C1 segment of cervical spinal cord (tissue), 14 donors: Measurements from ENCODE around the gene STK16.
"Not testable (repeated sequence)": the region's sequence is repeated elsewhere in the genome, so short reads cannot be mapped to it uniquely, and the experiment has no call there.

Source experiments
- DNase-seq, 14 donors: peaks; one replicate each; lab custom pipeline; 2025; lab: John Stamatoyannopoulos, UW

STK16 gene

DNA sequence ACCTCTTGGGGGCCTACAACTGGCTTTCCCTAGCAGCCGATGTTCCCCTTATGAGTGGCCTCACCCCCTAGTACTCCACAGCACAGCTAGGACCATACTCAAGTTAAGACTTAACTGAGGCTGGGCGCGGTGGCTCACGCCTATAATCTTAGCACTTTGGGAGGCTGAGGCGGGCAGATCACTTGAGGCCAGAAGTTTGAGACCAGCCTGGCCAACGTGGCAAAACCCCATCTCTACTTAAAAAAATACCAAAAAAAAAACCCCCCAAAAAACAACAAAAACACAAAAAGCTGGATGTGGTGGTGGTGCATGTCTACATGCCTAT is 41.8 kb downstream of the STK16 start:
- DNase-seq = not testable (repeated sequence)

DNA sequence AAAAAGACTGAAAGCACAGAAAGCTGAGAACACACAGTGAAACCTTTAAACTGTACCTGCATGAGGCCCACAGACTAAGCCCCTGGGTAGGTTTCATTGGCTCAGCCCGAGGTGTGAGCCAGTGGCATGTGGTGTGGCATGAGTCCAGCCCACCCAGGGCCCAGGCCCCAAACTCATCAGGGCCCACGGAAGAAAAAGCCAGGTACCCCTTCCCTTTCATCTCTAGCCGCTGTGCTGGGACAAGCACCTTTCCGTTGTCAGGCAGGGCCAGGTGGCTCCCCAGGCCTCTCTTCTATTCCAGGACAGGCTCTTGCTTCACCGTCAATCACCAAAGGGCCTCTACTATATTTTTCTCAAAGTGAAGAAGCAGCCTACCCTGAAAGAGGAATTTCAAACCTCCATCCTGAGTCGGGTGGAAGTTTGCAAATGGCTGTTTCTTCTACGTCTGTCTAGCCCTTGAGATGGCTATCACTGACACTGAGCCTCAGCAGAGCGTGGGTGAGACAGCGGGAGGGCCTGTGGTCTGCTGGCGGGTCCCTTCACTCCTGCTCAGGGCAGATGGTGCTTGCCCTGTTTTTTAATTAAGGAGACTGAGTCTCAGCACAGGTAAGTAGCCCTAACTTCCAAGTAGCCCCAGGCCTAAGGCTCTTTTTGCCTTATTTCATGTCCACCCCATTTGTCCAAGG is 42.4 kb downstream of the STK16 start:
- DNase-seq = no peak

DNA sequence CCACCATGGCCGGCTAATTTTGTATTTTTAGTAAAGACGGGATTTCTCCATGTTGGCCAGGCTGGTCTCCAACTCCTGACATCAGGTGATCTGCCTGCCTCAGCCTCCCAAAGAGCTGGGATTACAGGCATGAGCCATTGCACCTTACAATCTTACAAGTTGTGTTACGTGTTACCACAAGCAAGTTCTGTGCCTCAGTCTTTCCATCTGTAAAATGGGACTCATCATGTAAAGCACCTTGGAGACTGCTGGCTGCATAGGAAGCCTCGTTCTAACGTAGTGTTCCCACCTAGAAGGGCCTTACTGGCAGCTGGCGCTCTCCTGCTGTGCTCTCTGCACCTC is 43.9 kb downstream of the STK16 start:
- DNase-seq = no peak

DNA sequence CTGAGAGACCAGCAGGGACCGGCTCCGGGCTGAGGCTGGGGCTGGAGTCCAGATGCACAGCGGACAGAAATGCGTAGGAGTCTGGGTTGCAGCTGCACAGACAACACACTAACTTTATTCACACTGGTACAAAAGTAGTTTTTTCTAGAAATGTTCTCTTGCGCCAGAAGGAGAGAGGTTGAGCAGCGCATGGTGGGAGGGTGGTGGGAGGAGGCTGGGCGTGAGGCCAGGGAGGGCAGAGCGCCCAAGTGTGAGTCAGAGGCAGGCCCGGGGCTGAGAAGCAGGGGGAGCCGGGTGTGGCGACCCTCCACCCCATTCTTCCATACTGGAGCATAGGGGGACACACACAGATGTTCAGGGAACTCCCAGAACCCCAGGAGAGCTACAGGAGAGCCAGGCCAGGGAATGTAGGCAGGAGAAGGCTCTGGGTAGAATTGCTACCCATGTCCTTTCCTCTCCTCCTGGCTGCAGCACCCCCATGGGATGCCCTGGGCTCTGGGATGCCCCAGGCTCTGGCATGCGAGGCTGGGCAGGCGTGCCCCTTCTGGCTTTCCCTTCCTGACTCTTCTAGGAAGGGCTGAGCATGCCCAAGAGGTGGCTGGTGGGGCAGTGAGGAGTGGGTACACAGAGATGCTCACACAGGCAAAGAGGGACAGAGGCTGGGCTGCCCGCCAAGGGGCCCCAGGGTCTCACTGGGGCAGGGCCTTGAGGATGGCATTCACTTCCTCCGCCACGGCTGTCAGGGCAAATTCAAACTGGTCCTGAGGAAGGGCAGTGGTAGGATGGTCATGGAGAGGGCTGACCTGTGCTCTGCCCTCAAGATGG is 44.5 kb downstream of the STK16 start:
- DNase-seq = peak in 12 of 14 donors; percentile 35 to 93 (median 81)

DNA sequence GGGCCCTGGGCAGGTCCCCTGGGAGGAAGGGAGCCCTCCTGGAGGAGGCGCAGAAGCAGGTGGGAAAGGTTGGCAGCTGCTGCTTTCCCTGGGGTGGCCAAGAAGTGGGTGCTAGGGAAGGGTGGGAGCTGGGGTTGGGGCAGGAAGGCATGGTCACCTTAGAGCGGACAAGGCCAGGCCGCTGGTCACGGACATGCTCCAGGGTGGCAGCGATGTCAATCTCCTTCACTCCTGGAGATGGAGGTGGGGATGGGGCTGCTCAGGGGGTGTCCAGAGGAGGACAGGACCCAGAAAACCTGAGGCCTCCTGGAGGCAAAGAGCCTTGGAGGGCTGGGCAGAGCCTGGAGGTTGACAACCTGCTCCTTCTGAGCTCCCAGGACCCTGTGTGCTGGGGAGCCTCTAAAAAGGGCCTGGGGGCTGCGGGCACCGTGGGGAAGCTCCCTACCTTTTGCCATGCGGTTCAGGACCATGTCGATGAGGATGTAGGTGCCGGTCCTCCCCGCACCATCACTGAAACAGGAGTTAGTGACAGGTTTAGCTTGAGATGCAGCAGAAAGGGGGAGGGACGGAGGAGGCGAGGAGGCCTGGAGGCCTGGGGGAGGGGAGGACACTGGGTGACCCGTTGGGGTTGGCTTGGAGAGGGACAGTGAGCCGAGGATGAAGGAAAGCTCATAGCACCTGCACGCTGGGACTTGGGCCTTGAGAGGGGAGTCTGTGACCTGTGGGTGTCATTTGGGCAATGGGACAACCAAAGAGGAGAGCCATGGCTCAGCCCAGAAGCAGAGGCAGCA is 45.3 kb downstream of the STK16 start:
- no peak for DNase-seq

DNA sequence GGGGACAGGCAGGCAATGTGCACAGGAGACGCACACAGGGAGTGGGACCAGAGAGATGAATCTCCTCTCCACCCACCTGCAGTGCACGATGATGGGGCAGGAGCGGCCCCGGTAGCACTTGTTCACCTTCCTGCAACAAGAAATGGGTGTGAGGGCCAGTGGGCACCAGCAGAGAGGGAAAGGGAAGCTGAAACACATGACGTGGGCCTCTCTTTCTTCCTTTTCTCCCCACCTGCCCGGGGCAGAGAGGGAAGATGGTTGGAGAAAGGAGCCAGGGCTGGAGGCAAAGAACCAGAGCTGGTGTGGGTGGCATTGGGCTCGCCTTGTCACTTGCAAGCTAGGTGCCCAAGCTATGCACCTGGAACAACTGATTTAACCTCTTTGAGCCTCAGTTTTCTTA is 46.1 kb downstream of the STK16 start:
- DNase-seq = no peak

DNA sequence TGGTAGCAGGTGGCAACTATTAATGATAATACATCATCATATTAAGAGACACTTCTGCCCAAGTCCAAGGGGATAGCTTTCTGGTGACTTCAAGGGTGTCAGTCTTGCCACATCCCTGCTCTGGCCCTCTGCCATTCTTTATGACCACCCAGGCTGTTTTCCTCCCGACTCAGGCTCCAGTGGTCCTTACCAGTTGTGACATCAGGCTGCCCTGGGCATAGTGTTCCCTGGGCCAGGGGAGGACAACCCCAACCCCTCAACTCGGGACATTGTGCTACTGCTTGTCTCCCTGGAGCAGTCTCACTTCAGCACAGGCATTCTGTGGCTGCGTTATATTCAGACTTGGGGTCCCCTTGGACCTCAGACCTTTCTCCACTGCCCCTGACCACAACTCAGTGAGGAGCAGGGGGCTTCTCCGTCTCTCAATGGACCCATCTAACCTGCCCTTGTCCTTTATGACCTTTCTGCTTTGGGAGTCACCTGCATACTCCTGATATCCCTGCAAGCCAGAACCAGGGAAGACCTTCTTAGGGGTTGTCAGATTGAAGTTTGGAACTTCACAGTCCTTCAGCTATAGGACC is 46.7 kb downstream of the STK16 start:
- no peak for DNase-seq

DNA sequence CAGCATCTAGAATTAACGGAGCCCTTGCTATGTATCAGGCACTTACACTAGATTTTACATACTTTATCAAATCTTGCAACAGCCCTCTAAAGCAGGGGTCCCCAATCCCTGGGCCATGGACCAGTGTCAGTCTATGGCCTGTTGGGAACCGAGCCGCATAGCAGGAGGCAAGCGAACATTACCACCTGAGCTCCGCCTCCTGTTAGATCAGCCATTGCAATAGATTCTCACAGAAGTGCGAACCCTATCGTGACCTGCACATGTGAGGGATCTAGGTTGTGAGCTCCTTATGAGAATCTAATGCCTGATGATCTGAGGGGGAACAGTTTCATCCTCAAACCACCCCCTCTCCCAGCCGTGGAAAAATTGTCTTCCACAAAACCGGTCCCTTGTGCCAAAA is 47.3 kb downstream of the STK16 start:
- DNase-seq = no peak

DNA sequence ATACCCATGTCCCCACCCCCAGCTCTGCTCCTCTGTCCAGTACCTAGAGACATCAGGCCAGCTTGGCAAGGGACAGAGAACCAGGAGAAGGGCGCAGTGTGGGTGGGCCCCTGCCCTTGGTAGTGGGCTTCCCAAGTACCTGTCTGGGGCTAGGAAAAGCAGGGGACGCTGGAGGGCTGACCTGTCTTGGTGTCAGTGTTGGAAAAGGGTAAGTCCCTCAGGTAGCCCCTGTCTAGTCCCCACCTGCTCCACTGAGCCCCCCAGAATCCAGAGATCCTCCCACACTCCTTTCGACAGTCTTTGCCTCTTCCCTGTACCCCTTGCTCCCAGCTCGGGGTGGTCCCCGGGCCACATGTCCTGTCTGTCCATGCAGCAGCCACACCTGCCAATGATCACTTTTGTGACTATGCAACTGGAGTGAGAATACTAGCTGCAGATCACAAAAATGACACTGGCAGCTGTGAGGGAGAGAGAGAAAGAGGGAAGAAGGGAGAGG is 48.5 kb downstream of the STK16 start:
- no peak for DNase-seq

DNA sequence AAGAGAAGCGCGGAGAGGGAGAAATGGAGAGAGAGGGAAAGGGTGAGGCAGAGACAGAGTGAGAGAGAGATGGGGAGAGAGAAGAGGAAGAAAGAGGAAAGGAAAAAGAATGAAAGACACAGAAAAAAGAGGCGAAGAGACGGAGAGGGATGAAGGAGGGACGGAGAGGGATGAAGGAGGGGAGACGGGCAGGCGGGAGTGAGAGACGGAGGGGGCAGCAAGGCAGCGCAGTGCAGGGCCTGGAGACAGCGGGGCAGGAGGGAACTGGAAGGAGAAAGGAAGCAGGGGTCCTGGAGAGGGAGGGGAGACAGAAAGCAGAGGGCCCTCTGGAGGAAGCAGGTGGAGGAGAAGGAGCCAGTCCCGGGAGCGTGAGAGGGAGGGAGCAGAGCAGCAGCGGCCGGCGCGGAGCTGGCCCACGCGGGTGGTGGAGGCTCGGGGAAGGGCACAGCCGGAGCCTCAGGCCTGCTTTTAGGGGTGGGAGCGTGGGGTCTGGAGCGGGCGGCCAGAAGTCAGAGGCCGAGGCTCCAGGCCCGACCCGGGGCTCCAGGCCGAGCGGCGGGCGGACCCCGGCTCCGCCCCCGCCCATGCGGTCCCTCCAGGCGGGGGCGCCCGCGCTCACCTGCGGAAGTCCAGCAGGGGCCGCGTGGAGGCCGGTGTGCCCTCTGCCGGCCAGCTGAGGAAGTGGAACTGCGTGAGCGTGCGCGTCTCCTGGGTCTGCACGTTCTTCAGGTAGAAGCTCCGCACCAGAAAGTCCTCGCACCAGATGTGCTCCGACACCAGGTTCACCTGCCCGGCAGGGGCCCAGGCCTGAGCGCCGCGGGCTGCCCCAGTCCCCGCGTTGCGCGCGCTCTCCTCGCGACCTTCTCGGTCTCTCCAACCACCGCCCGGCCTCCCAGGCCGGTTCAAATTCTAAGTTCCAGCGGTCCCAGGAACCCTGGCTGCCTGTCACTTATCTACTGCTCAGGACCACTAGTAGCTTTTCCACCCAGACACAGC is 49.4 kb downstream of the STK16 start:
- DNase-seq = peak in 13 of 14 donors; percentile 44 to 88 (median 71)

DNA sequence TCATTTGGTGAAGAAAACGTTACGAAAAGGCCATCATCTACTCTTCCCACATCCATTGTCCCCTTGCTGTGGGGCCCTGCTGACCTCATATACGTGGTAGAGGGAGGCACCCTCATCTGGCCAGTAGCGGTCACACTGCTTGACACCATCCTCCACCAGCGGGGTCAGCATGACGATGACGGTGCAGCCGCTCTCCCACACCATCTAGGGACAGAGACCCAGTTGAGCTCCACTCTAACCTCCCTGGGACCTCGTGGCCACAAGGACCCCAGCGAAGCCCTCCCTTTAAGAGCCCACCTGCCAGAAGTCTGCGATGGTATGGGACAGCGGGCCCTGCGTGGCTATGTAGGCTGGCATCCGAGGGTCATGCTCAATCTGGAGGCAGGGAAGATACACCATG is 50.9 kb downstream of the STK16 start:
- DNase-seq = no peak

DNA sequence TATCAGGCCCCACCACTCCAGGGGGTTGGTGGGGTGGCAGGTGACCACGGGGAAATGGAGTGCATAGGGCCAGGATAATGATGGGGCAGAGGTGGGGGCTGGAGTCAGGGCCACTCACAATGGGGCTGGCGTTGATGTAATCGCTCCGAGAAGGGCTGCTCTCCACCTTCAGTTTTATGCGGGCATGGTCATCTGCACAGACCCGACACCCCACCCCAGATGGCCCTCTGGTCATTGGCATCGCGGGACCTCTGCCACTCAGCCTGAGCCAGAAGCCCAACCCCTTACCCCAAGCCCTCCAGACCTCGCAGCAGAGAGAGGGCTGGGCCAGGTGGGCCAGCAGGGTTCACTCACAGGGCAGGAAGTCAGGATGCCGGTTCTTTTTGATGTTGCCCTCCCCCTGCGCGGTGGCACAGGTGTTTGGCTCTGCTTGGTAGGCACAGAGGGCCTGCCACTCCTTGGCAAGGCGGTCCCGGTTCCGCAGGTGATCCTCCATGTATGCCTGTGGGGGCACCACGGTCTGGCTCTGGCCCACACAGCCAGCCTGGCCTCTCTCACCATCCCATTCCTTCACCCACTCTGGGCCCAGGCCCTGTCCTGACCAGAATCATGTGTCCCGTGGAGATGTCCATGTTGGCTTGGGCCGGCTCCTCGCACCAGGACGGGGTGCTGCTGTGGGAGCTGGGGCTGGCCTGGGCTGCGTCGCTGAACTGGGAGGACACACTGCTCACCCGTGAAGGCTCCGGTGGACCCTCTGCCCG is 51.5 kb downstream of the STK16 start:
- DNase-seq = no peak

DNA sequence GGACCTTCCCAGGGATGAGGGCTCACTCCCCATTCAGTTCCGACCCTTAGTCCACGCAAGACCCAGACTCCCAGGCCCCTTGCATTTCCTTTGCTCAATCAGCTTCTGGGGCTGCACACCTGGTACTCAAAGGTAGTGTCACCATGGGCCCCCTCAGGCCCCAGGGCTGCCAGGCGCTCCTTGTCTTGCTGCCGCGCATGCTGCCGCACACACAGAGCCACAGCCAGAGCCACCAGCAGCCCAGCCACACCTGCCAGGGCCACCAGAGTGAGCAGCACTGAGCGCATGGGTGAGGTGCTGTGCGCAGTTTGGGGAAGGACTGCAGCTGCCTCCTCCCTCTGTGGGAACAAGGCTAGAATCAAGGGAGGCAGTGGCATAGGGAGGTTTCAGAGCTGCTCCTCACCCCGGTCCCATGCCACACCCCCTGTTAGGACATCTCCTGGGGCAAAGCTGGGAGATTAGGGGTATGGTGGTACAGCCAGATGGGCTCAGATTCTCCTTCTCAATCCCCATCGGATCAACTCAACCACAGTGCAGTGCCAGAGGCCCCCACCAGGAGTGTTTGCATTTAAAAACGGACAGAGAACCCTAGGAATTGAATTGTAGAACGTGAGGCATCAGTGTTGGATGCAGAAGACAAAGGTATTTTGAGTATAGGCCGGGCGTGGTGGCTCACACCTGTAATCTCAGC is 52.6 kb downstream of the STK16 start:
- no peak for DNase-seq

DNA sequence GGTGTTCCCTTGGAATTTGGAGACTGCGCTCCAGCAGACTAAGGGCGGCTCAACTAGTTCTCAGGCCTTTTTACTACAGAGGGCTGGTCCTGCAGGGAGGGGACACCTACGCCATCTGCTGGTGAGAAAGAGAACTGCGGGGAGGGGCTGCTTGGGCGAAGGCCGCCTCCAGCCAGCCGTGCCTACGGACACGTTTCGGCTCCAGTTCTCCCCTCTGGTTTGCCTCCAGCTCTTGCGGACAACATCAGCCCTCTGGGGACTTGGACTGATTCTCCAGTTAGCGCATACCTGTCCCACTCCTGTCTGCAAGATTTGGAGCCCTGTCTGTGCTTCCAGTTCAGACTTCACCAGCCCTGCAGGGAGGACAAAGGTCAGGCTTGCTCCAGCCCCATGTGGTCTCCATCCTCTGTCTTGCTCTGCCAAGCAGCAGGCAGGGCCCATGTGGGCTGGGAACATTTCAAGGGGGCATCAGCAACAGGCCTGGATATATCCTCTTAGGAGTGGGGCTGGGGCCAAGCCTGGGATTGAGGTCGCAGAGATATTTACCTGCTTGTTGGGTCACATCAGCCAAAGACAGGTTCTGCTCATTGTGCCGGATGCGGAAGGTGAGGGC is 53.6 kb downstream of the STK16 start:
- DNase-seq = peak in 12 of 14 donors; percentile 54 to 86 (median 68)

DNA sequence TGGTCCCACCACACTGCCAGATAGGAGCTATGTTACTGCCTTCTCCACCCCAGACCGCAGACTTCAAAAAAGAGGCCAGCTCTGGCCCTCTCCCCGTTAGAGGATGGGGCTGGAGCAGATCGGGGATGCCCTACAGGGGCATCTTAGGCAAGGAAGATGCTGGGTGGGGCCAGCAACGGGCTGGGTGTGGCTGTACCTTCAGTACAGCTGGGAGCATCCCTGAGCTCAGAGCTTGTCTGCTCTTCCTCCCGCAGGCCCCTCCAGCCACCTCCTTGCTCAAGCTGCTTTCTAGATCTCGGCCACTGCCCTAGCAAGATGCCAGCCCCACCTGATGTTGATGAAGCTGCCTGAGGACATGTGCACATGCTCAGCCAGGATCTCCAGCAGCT is 54.1 kb downstream of the STK16 start:
- no peak for DNase-seq
